K562 (cell line): ENCODE measurements around the gene ANAPC5. TPM values are rescaled to one million over a fixed set of nuclear protein-coding genes. Genes with fewer than 3 reads are reported as not detected.

Experiments used
- ATAC-seq: fragments of 200-7000 bp; cut with Tn5 transposase; 3 replicates; pipeline ENCODE4 v1.9.1; 2020; ENCODE audit warnings: moderate library complexity
- BruUV-seq: library from RNA; stranded (reverse); fragments of 400-500 nt; replicated peaks from 2 replicates; lab custom pipeline; 2021; lab: Mats Ljungman, UMichigan
- CTCF ChIA-PET: fragments of 300-600 bp; formaldehyde crosslinking; extraction: SDS; loops from one replicate; lab custom pipeline; 2021; ENCODE audit warnings: low intra/inter-chr PET ratio; lab: Yijun Ruan, JAX
- POLR2A ChIA-PET: fragments of 300-600, 350-650 bp; sonication (Branson Sonifier 250); formaldehyde crosslinking; extraction: SDS; loops from one replicate; lab custom pipeline; 2021; ENCODE audit warnings: antibody characterized with exemption, inconsistent platforms; lab: Yijun Ruan, JAX
- DNase-seq, 4 experiments: peaks; one replicate each; pipeline versions ENCODE4 v3.0.0 to v3.0.0-alpha.2; 2011 to 2018; ENCODE audit warnings: low spot score in 3 of 4, mixed read lengths in 3 of 4; ENCODE audit errors: extremely low read depth in 1 of 4
- FAIRE-seq: peaks from 2 replicates; lab custom pipeline; 2011; peaks lifted over from hg19 to GRCh38; lab: Jason Lieb, UNC
- H2AFZ ChIP-seq: 2 replicates; pipeline ENCODE4 v1.6.0; 2011; ENCODE audit warnings: low read depth, low read length, control low read depth, inconsistent platforms
- H3K27ac ChIP-seq: fragments of 200-600 bp; 3 replicates; pipeline ENCODE4 v1.8.0; 2011; ENCODE audit warnings: low read depth, mild to moderate bottlenecking, control low read depth, inconsistent platforms, low read length, moderate library complexity, mixed read lengths; ENCODE audit errors: extremely low read depth
- H3K27me3 ChIP-seq, 2 experiments: fragments of 300-600 bp in 1 of 2; 2 replicates in 1 of 2; 3 replicates in 1 of 2; pipeline versions ENCODE4 v1.6.0 to v1.8.0; 2011; ENCODE audit warnings: inconsistent platforms in 2 of 2, low read length in 2 of 2, mild to moderate bottlenecking in 1 of 2, mixed read lengths in 1 of 2, moderate library complexity in 1 of 2; ENCODE audit not compliant: control insufficient read depth in 2 of 2, insufficient read depth in 2 of 2
- H3K36me3 ChIP-seq: fragments of 300-600 bp; 3 replicates; pipeline ENCODE4 v1.8.0; 2011; ENCODE audit warnings: mild to moderate bottlenecking, low read length, inconsistent platforms; ENCODE audit not compliant: control insufficient read depth, insufficient read depth
- H3K4me1 ChIP-seq, 2 experiments: fragments of 200-600 bp in 1 of 2; replicated peaks in 1 of 2; 2 replicates in 1 of 2; 3 replicates in 1 of 2; pipeline versions ENCODE4 v1.5.1 to v1.8.0; 2011; ENCODE audit warnings: inconsistent platforms in 2 of 2, low read length in 2 of 2, mild to moderate bottlenecking in 1 of 2, mixed read lengths in 1 of 2, moderate library complexity in 1 of 2; ENCODE audit not compliant: control insufficient read depth in 2 of 2, insufficient read depth in 2 of 2
- H3K4me2 ChIP-seq: 2 replicates; pipeline ENCODE4 v1.6.1; 2011; ENCODE audit warnings: low read length, control low read depth, inconsistent platforms, mixed read lengths; ENCODE audit not compliant: insufficient read depth
- H3K4me3 ChIP-seq: fragments of 200-600 bp; sonication (generic), shearing (Covaris generic); 2 replicates; pipeline ENCODE4 v1.5.1; 2016; ENCODE audit warnings: control low read depth, inconsistent platforms
- H3K79me2 ChIP-seq: fragments of 200-600 bp; 3 replicates; pipeline ENCODE4 v1.8.0; 2011; ENCODE audit warnings: low read length, inconsistent platforms; ENCODE audit not compliant: control insufficient read depth, insufficient read depth
- H3K9ac ChIP-seq, 2 experiments: 2 replicates each; pipeline versions ENCODE4 v1.6.0 to v1.6.1; 2011; ENCODE audit warnings: low read depth in 2 of 2, low read length in 2 of 2, control low read depth in 1 of 2, inconsistent platforms in 1 of 2, mild to moderate bottlenecking in 1 of 2, mixed read lengths in 1 of 2; ENCODE audit not compliant: insufficient read depth in 1 of 2
- H3K9me1 ChIP-seq: one replicate; pipeline ENCODE4 v1.6.0; 2011; ENCODE audit warnings: inconsistent platforms, mild to moderate bottlenecking, low read length, moderate library complexity; ENCODE audit not compliant: control insufficient read depth, insufficient read depth
- H3K9me3 ChIP-seq: replicated peaks from 2 replicates; pipeline ENCODE4 v1.5.1; 2011; ENCODE audit warnings: low read depth, low read length, inconsistent platforms; ENCODE audit not compliant: control insufficient read depth, insufficient read depth
- H4K20me1 ChIP-seq: replicated peaks from 2 replicates; pipeline ENCODE4 v1.6.1; 2011; ENCODE audit warnings: low read length, inconsistent platforms, mixed read lengths; ENCODE audit not compliant: control insufficient read depth, insufficient read depth
- ELF1 ChIP-seq: fragments of 200-800 bp; sonication (Bioruptor generic); IDR thresholded peaks from 2 replicates; pipeline ENCODE4 v1.6.1; 2016; ENCODE audit warnings: missing genetic modification characterization, missing compliant biosample characterization
- ESRRA ChIP-seq: fragments of 450-650 bp; IDR thresholded peaks from 2 replicates; pipeline ENCODE4 v1.6.1; 2014; ENCODE audit warnings: low read depth, mild to moderate bottlenecking, moderate library complexity, borderline replicate concordance
- NFIC ChIP-seq: fragments of 450-650 bp; IDR thresholded peaks from 2 replicates; pipeline ENCODE4 v1.6.1; 2017; ENCODE audit warnings: mild to moderate bottlenecking, inconsistent platforms
- SPI1 ChIP-seq: IDR thresholded peaks from 2 replicates; pipeline ENCODE4 v1.6.1; 2011; ENCODE audit warnings: low read depth, low read length, control low read depth, borderline replicate concordance
- TBP ChIP-seq: optimal IDR thresholded peaks from 2 replicates; pipeline ENCODE3; 2011; ENCODE audit warnings: low read depth, low read length, improper control_type of control experiment
- TCF7 ChIP-seq: sonication (generic); IDR thresholded peaks from 2 replicates; pipeline ENCODE4 v1.6.1; 2016; ENCODE audit warnings: antibody characterized with exemption, borderline replicate concordance
- ZNF77 ChIP-seq: fragments of 250-450 bp; sonication (Bioruptor Pico); IDR thresholded peaks from 2 replicates; pipeline ENCODE4 v1.5.0; 2020
- WGBS: fragments of 100-300 bp; shearing (Covaris generic); methylation state at CpG from one replicate; pipeline ENCODE4 v1.1.6; 2016; ENCODE audit warnings: low coverage, mixed read lengths; ENCODE audit not compliant: insufficient coverage; ENCODE audit errors: missing lambda C conversion rate; 5-methylcytosine and 5-hydroxymethylcytosine counted together
- in situ Hi-C: fragments of 300-500 bp; cut with MboI; formaldehyde crosslinking; loops from 4 replicates; pipeline ENCODE4 v1.15.0; 2018; ENCODE audit warnings: inconsistent platforms, mixed read lengths
- intact Hi-C: fragments of 100-400 bp; cut with micrococcal nuclease; formaldehyde crosslinking; loops from 2 replicates; pipeline ENCODE4 v1.14.2; 2022
- polyA plus RNA-seq, 8 experiments: library from polyadenylated mRNA; depleted of rRNA in 4 of 8; stranded (reverse) in 5 of 8; unstranded in 3 of 8; fragments of >200 nt; fragmentation: Nextera tagmentation in 2 of 8; fragmentation: Illumina TruSeq in 1 of 8; extraction: Ambion mirVana in 2 of 8; extraction: Trizol in 1 of 8; gene quantifications; 2 replicates each; pipeline versions ENCODE4 v1.2.1 to v1.2.3, GENCODE V29; 2011 to 2014; ENCODE audit warnings: inconsistent platforms in 1 of 8, missing spikeins in 1 of 8
- total RNA-seq, 7 experiments: library from RNA; depleted of rRNA in 6 of 7; stranded (reverse); fragments of >200 nt in 6 of 7; fragmentation: Illumina TruSeq in 2 of 7; extraction: Trizol in 2 of 7; gene quantifications; 2 replicates each; pipeline versions ENCODE4 v1.2.1 to v1.2.3, GENCODE V29; 2011 to 2021; ENCODE audit warnings: low replicate concordance in 1 of 7
- TF ChIP-seq, protein P1 (sequence below), 2 experiments: IDR thresholded peaks in 1 of 2; conservative IDR thresholded peaks in 1 of 2; 2 replicates each; pipeline ENCODE4 v1.6.1; 2016; ENCODE audit warnings: low read depth in 2 of 2, mild to moderate bottlenecking in 1 of 2, missing compliant biosample characterization in 1 of 2, missing genetic modification characterization in 1 of 2, moderate library complexity in 1 of 2
- TF ChIP-seq, protein P2 (sequence below): fragments of 250-450 bp; sonication (Bioruptor Pico); IDR thresholded peaks from 2 replicates; pipeline ENCODE4 v1.8.0; 2022; ENCODE audit warnings: moderate library complexity, mild to moderate bottlenecking, inconsistent platforms
- TF ChIP-seq, protein P3 (sequence below): fragments of 450-650 bp; IDR thresholded peaks from 2 replicates; pipeline ENCODE4 v1.7.0; 2016; ENCODE audit warnings: borderline replicate concordance
- TF ChIP-seq, protein P4 (sequence below): sonication (generic); formaldehyde crosslinking; IDR thresholded peaks from 2 replicates; pipeline ENCODE4 v1.8.0; 2022; ENCODE audit warnings: mild to moderate bottlenecking, missing genetic modification reagents

ANAPC5 gene
- total and polyA plus RNA-seq, 9 of the 15 experiments (the other 6 are each of a cell fraction or from before 2014, with no cell fraction given): 136 to 315 (median 197) TPM

DNA sequence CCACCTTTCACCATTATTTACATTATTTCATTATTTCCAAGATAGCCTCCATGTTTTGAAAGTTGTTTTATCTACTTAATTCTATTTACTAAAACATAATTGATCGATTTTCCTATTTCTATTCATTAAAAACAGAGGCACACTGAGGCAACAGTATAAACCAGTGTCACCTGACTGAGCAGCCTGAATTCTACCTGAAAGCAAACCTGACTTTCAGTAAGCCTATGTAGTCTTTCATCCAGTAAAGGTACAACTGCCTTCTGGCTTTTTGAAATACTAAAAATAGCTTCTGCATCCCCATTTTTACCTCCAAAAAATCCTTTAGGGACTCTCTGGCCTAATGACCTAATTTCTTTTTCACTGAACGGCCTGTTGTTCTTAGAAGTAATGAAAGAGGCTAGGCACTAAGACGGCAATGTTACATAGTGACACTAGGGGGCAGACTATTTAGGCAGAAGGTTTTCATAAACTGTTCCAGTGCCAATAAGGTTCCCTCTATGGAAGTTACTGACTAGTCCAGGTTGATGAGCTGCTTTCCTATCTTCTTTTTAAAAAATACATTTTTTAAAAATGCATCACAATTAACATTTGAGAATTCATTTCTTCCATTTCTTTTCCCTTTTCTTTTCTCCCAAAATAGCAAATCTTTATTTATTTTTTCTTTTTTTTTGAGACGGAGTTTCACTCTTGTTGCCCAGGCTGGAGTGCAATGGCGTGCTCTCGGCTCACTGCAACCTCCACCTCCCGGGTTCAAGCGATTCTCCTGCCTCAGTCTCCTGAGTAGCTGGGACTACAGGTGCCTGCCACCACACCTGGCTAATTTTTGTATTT, 17.5 kb downstream of the ANAPC5 start:
- no peaks in the 10 kb centered on the region for H3K9me3 ChIP-seq
- CTCF ChIA-PET: interaction anchor here (1.0 to 2.7 kb wide), 3 partner anchors 90 to 459 kb away, joined by 3 to 11 read pairs (median 5); no protein-coding TSS in a partner anchor
- no peaks in the 10 kb centered on the region for H3K27me3 ChIP-seq
- no peaks in the 10 kb centered on the region for H3K4me1 ChIP-seq
- no peak overlapping the region for H3K4me2 ChIP-seq
- peak; percentile 58 to 66 (median 63) for DNase-seq
- peaks cover 93% of the 10 kb centered on the region for H3K36me3 ChIP-seq
- FAIRE-seq: peak; percentile 86
- no peak overlapping the region for H3K4me3 ChIP-seq
- H2AFZ ChIP-seq: no peak overlapping the region
- 57% methylated on average over 8 of the region's 8 CpGs for WGBS
- H4K20me1 ChIP-seq: no peaks in the 10 kb centered on the region; the same call in 1 of the 2 replicates
- H3K27ac ChIP-seq: no peak overlapping the region
- peaks cover 6% of the 10 kb centered on the region; the same call in 1 of the 3 replicates for H3K79me2 ChIP-seq
- H3K9me1 ChIP-seq: no peaks in the 10 kb centered on the region
- BruUV-seq: no TSS peak
- ATAC-seq: peak; percentile 94
- H3K9ac ChIP-seq: no peak overlapping the region
- in situ Hi-C loops (no loop called here), intact Hi-C loops (loop anchor here (2.0 kb wide), 2 partner anchors 66 to 108 kb away; partner anchors contain the start of gene RNF34)
- POLR2A ChIA-PET: interaction anchor here (0.6 to 1.5 kb wide), 9 partner anchors 10 to 880 kb away, joined by 3 to 5 read pairs (median 3); no protein-coding TSS in a partner anchor
- TF ChIP-seq ZNF77 (CRISPR knock-in tag) (no peak), ESRRA (no peak), TCF7 (no peak), TBP (no peak), NFIC (0 out of 2 replicates have a peak, but pooled peaks have one; percentile 16), ELF1 (tag) (no peak), SPI1 (no peak)
- TF ChIP-seq, protein P1, sequence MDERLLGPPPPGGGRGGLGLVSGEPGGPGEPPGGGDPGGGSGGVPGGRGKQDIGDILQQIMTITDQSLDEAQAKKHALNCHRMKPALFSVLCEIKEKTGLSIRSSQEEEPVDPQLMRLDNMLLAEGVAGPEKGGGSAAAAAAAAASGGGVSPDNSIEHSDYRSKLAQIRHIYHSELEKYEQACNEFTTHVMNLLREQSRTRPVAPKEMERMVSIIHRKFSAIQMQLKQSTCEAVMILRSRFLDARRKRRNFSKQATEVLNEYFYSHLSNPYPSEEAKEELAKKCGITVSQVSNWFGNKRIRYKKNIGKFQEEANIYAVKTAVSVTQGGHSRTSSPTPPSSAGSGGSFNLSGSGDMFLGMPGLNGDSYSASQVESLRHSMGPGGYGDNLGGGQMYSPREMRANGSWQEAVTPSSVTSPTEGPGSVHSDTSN (CRISPR knock-in tag; IDR thresholded peaks at IDR 0.05; ENCODE audit: low read depth): no peak
- TF ChIP-seq, protein P1 (tag; conservative IDR thresholded peaks at IDR 0.05; ENCODE audit: low read depth): no peak
- TF ChIP-seq, protein P2, sequence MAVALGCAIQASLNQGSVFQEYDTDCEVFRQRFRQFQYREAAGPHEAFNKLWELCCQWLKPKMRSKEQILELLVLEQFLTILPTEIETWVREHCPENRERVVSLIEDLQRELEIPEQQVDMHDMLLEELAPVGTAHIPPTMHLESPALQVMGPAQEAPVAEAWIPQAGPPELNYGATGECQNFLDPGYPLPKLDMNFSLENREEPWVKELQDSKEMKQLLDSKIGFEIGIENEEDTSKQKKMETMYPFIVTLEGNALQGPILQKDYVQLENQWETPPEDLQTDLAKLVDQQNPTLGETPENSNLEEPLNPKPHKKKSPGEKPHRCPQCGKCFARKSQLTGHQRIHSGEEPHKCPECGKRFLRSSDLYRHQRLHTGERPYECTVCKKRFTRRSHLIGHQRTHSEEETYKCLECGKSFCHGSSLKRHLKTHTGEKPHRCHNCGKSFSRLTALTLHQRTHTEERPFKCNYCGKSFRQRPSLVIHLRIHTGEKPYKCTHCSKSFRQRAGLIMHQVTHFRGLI (CRISPR knock-in tag): no peak
- TF ChIP-seq, protein P3, sequence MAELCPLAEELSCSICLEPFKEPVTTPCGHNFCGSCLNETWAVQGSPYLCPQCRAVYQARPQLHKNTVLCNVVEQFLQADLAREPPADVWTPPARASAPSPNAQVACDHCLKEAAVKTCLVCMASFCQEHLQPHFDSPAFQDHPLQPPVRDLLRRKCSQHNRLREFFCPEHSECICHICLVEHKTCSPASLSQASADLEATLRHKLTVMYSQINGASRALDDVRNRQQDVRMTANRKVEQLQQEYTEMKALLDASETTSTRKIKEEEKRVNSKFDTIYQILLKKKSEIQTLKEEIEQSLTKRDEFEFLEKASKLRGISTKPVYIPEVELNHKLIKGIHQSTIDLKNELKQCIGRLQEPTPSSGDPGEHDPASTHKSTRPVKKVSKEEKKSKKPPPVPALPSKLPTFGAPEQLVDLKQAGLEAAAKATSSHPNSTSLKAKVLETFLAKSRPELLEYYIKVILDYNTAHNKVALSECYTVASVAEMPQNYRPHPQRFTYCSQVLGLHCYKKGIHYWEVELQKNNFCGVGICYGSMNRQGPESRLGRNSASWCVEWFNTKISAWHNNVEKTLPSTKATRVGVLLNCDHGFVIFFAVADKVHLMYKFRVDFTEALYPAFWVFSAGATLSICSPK: no peak
- TF ChIP-seq, protein P4, sequence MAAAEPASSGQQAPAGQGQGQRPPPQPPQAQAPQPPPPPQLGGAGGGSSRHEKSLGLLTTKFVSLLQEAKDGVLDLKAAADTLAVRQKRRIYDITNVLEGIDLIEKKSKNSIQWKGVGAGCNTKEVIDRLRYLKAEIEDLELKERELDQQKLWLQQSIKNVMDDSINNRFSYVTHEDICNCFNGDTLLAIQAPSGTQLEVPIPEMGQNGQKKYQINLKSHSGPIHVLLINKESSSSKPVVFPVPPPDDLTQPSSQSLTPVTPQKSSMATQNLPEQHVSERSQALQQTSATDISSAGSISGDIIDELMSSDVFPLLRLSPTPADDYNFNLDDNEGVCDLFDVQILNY (CRISPR knock-in tag): no peak
